Glomerular visceral epithelial cell (primary cell): ENCODE data around the gene GNG12.

Source experiments
- DNase-seq: peaks from one replicate; pipeline ENCODE4 v3.0.0-alpha.2; 2016; ENCODE audit errors: extremely low spot score

GNG12 gene

DNA sequence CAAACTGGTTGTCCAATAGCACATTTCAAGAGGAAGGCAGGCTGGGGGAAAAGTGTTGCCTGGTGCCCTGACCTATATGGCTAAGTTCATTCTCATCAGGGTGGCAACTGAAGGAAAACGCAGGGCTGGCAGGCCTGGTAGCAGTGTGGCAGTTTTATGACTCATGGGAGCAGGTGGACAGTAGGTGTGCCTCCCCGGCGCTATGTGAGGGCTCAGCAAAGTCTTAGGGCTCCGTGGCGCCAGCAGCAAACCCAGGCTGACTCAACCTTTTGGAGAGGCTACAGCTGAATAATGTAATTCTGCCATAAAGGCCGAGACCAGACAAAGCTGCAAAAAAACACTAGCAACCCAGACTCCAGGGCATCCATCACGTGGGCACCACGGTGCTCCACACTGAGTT, 124.7 kb downstream of the GNG12 start:
- DNase-seq, result peak; percentile 27

DNA sequence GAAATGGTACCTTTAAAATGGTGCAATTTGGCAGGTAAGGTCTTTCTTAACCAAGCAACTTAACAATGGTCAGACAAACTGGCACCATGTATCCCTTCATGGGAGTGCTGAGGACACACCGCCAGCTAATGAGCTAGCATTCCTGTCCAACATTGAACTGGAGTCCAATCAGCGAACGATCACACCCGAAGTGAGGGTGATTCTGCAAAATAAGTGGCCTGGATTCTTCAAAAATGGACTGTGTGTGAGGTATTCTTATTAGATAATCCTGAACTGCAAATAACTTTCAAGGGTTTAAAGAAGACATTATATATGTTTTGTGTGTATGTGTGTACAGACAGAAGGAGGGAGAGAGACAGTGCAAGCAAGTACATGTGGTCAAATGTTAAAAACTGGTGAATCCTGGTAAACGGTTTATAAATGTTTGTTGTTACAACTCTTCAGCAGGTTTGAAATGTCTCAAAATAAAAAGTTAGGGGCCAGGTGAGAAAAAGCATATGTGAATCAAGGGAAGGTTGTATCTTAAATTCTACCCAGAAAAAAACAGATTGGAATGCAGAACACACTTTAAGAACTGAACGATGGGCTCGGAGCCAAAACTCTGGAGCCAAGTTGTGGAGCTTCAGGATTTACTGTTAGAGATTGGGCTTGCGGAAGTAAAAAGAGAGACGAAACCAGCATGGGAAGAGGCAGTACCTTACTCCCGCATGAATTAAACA, 127.4 kb downstream of the GNG12 start:
- no peak for DNase-seq

DNA sequence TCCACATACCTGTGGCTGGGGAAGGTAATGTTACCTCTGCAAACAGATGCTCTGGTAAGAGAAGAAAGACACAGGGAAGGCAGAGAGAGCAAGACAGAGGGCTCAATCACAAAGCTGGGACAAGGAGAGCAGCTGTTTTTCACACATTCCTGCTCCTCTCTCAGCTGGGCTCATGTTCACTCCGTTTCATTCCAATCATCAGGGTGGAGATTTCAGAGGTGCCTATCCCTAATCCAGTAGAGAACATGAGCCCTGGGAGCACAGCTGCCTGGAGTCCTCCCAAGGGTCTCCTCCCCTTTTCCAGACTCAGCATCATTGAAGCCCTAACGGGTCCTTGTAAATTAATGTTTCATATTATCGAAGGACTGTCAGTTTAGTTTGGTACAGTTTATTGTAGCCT, 128.9 kb downstream of the GNG12 start:
- no peak for DNase-seq

DNA sequence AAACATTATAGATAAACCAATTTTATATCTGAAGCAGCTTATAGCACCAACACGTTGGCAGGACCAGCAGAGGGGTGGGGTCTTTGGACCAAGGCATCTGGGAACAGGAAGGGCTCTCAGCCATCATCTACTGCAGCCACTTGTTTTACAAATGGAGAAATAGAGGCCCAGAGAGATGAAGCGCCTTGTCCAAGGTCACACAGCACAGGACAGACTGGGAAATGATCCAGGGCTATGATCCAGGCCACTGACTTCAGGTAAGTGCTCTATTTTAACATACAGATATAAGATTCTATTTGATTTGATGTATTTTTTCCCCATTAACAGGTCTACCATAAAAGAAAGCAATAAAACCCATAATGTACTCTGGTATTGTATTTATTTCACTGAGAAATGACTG, 131.4 kb downstream of the GNG12 start:
- DNase-seq, result no peak

DNA sequence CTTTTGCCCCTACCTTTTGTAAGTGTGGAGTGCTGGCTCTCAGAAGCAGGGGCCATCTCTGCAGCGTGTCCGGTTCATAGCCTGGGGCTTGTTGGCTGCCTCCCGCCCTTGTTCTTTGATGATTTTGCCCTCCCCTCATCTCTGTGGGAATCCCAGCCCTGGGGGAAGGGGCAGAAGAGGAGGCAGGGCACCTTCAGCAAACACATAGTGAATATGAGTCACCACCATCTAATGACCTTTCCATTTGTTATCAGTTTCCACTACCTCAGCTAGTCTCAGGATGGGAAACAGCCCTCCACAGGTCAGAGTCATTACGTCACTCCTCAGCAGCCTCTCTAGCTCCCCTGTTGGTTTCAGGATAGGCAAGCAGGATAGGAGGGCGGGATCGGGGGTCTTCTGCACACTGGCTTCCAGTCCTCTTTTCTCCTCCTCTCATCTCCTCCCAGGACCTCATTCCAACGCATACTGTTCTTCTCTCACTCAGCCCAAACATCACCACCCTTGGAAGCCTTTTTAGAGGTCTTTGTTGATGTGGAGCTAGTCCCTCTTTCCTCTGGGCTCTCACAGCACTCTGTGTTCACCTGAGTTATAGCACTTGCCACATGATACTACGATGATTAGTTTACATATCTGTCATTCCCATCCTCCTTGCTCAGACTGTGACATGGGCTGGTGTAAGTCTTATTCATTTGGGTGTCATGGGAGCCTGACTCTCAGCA, 132.4 kb downstream of the GNG12 start:
- peak; percentile 37 for DNase-seq

DNA sequence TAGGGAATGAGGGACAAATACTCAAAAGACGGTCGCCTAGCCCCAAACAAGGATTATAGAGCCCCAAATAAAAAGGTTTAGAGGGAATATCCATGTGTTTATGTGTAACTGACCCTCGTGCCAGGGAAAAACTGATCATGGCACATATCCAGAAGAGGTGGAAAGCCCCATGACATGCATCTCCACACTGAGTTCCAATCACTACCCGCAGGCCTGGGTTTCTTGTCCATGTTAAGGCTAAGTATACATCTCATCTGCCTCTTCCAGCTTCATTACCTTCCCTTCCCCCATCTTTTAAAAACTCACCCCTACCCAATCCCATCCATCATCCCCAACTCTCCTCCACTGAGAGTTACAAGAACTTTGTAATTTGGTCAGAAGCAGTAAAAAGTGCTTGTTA, 133.0 kb downstream of the GNG12 start:
- no peak for DNase-seq

DNA sequence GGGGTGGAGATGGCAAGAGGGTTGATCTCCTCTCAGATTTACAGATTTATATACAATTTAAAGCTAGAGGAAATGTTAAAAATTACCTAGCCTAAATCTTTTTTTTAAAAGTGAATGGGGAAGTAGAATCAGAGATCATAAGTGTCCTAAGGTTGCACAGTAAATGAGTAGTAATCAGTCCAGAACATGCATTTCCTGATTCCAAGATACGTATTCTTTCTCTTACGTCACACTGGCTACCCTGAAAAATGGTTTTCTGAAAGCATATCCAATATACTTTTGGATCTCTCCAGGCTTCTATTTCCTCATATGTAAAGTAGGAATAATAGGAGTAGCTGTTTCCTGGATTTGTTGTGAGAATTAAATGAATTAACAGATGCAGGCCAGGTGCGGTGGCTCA, 136.6 kb downstream of the GNG12 start:
- DNase-seq, result no peak

DNA sequence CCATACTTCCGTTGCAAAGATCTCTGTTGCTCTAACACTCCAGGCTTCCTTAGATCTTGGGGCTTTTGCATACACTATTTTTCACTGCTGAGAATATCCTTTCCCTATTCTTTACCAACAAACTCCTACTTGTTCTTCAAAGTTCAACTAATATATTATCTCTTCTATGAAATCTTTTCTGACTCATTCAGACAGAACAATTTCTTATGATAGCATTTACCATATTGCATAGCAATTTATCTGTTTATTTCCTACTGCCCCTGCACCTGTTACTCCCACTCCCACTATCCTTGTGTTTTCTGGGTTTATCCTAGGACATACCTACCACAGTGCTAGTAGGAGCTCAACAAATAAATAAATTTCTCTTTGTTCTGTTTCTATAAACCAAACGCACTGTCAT, 137.3 kb downstream of the GNG12 start:
- no peak for DNase-seq

DNA sequence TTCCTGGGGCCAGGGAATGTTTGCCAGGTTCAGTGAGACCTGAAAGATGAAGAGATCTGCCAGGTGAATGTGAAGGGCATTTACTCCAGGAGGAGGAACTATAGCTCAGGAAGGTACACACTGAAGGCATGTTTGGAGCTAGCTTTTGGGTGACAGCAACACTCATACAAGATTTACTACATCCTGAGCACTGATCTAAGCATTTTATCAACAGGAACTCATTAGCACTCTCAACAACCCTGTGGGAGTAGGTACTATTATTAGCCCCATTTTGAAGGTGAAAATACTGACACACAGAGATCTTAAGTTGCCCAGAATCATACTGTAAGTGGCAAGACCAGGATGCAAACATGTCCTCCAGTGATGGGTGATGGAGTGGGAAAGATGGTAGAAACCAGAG, 141.6 kb downstream of the GNG12 start:
- DNase-seq, result no peak

DNA sequence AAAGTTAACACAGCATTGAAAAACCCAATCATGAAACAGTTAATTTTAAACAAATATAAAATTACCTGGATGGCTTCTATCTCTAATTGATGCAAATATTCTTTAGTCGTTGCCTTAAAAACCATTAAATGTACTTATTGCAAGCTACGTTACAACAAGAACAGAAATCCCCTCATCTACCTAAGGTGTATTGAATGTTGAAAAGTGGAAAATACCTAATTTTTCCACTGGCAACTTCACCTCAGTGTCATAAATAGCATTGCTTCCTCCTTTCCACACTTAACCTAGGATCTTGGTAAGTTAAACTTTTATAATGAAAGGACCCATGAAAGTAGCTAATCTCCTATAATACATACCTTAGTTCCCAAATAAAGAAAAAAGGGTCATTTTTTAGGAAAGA, 142.9 kb downstream of the GNG12 start:
- no peak for DNase-seq

DNA sequence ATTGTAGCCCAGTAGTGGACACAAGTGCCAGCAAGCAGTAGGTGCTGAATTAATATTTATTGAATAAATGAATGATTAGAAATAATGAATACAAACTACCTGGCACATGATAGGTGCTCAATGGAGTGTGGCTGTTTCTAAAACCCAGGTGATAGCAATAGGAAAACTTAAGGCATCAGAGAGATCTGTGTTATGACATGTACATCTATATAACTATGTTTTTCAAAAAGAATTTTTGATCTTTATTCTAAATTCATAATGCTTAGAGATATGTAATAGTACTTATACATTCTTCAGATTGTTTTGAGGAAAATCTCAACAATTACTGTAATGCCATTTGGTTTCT, 143.3 kb downstream of the GNG12 start:
- DNase-seq, result no peak

DNA sequence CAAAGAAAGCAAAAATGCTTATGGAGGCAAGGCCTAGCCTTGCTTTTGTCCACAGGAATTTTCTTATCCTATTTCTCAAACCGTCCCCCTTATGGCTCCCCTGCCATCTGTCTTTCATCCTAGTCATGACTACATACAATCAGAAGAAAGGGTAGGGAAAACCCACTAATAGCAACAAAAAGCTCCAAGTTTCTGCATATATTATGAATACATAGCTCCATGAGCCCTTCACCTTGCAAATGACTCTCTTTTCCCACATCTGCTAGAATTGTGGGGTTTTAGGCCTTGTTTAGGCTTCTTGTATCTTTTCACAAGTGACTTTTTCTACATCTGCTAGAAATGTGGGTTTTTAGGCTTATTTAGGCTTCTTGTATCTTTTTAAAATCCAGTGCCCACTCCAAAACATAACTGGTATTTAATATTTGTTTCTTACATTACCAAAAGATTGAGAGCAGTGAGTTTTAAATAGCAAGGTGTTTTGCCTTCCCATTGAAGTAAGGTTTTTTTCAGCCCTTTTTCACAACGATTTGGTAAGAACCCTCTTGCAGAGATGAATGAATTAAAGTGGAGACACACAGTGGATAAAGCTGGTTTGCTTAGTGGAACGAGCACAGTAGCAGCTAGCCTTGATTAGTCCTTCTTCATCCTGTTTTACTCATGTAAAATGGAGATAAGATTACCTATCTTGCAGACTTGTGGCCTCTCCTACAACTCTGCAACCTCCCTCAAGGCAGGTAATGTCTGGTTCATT, 143.8 kb downstream of the GNG12 start:
- DNase-seq, result peak; percentile 31

DNA sequence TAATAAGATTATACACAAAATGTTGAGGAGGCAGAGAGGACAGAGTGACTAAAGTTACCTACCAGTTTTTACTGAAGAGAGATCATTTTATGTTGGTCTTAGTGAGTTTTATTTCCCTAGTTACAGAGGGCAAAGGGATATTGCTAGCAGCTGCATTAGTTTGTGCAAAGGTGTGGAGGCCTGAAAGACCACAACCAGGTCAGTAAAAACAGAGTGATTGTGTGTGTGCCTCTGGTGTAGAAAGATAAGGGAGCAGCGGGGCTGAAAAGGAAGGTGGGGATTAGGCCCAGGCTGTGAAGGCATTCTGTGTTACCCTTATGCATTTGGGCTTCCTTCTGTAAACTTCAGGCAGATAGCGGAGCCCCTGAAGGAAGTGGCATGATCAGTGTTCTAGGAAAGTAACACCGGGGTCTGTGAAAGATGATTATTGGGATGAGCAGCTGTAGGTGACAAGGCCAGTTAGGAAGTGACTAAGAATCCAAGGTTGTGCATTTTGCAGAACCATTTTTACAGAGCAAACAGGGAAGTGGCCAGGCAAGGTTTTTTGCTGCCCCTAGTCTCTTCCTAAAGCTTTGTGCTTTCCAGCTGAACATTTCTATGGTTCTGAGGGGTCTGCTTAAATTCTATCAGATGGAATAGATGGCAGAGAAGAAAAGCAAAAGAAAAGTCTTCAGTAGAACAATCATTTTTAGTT, 144.6 kb downstream of the GNG12 start:
- DNase-seq, result peak; percentile 23

DNA sequence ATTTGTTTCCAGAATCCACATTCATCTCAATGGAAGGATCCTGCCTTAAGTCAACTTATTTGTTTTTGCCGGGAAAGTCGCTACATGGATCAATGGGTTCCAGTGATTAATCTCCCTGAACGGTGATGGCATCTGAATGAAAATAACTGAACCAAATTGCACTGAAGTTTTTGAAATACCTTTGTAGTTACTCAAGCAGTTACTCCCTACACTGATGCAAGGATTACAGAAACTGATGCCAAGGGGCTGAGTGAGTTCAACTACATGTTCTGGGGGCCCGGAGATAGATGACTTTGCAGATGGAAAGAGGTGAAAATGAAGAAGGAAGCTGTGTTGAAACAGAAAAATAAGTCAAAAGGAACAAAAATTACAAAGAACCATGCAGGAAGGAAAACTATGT, 145.6 kb downstream of the GNG12 start:
- peak; percentile 83 for DNase-seq

DNA sequence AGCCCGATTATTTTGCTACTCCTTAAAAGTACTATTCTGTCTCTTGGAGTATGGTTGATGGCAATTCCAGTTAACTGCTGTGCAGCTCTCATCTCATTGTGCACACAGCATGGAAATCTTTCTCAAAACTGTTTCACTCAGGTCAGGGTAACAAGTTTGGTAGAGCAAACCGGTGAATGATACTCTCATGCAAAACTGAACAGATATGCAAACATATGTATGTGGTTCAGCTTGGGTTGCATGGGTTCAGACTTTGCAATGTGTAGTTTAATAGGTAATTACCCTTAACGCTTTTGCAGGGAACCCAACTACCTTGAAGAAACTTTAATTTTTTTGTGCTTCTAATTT, 146.1 kb downstream of the GNG12 start:
- no peak for DNase-seq

DNA sequence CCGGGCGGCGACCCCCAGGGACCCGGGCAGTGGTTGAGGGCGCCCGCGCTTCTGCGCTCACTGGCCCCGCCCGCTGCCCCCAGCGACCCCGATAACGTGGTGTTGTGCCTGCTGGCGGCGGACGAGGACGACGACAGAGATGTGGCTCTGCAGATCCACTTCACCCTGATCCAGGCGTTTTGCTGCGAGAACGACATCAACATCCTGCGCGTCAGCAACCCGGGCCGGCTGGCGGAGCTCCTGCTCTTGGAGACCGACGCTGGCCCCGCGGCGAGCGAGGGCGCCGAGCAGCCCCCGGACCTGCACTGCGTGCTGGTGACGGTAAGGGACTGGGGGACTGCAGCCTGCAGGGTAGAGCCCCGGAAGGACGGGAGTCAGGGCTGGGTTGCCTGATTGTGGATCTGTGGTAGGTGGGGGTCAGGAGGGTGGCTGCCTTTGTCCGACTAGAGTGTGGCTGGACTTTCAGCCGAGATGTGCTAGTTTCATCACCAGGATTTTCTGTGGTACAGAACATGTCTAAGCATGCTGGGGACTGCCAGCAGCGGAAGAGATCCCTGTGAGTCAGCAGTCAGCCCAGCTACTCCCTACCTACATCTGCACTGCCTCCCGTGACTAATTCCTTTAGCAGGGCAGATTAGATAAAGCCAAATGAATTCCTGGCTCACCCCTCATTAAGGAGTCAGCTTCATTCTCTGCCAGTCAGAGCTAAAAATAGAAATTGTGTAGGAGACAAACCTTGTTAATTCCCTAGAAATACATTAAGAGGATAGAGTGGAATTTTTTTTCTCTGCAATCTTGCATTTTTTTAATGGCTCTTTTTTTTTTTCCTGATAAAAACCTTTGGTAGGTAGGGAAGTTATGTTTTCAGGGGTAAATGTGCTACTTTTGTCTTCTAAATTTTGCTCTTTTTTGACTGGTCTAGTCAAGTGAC, 146.7 kb downstream of the GNG12 start:
- peak; percentile 98 for DNase-seq

DNA sequence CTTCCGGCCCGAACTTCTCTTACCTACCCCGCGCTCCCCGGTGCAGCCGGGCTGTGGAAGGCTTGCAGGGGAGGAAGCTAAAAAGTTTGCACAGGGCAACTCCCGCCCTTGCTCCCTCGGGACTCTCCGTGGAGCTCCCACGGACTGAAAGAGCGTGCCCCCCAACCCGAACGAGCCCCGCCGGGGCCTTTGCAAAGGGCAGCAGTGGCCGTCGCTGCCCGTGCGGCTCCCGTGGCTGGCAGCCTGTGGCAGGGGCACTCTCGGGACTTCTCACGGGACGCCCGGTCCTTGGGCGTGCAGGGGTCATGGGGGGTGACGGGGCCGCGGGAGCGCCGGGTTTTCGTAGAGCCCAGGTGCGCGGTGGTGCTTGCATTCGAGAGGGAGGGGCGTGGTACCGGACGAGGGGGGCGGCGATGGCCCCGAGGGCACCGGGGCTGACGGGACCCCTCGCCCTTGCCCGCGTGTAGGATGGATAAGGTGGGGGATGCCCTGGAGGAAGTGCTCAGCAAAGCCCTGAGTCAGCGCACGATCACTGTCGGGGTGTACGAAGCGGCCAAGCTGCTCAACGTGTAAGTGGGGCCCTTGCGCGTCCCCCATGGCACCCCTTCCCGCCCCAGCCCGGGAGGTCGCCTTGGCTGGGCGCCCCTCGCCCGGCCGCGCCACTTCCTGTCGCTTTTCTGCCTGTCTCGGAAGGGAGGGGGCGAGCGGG, 147.6 kb downstream of the GNG12 start:
- DNase-seq, result peak; percentile 53

DNA sequence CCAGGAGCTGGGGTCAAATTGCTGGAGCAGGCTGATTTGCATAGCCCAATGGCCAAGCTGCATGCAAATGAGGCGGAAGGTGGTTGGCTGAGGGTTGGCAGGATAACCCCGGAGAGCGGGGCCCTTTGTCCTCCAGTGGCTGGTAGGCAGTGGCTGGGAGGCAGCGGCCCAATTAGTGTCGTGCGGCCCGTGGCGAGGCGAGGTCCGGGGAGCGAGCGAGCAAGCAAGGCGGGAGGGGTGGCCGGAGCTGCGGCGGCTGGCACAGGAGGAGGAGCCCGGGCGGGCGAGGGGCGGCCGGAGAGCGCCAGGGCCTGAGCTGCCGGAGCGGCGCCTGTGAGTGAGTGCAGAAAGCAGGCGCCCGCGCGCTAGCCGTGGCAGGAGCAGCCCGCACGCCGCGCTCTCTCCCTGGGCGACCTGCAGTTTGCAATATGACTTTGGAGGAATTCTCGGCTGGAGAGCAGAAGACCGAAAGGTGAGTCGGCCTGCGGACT, 148.2 kb downstream of the GNG12 start, which contains the start of gene GADD45A:
GADD45A (plus strand) TSS at position 135 of the 491 bp plus-strand sequence; CDS start at position 429, 294 bp downstream.
- DNase-seq, result peak; percentile 100

DNA sequence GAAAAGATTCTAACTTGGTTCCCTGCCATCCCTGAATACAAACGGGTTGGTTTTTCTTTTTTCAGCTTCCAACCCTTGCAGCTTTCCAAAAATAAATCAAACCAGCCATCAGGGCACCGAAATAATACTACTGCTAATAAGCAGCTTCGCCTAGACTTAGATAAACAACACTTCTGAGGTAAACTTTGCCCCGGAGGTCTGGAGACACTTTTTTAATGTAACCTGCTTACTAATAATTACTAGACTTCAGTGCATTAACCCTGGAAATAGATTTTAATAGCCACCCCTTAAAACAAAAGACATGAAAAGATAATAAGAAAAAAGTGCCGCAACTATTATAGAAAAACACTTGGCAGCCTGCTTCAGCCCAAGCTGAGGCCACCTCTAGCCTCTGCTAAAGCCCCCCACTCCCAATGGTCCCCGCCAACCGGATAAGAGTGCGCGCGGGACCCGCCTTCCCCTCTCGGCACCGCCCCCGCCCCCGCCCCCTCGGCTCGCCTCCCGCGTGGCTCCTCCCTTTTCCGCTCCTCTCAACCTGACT, 148.7 kb downstream of the GNG12 start:
- no peak for DNase-seq
